ENCODE results near the gene SRD5A3. TPM values are rescaled to one million over a fixed set of nuclear protein-coding genes. Genes with fewer than 3 reads are reported as not detected.
A peak's percentile ranks its signal among the peaks of the same experiment; 100 is the strongest.

SRD5A3 gene
- total and polyA plus RNA-seq, 10 donors = 2.8 to 11.1 (median 5.9) TPM

- H3K4me3 ChIP-seq = no peak overlapping the region
Observed at GRCh38 chr4:55343887-55344286, 2.2 kb upstream of the SRD5A3 start.

GRCh38 chr4:55345054-55345453 is 988 bp upstream of the SRD5A3 start:
- no peak for DNase-seq
- no peaks in the 10 kb centered on the region for H3K27me3 ChIP-seq (replicated peaks in 1 of 7)
- no peaks in the 10 kb centered on the region for H3K9me3 ChIP-seq
- peaks cover 7 to 32% (median 17%) of the 10 kb centered on the region in 6 donors for H3K4me1 ChIP-seq
- no peak overlapping the region for H3K4me3 ChIP-seq
- H3K27ac ChIP-seq = no peak overlapping the region
- intact Hi-C loops (cut with DNase I; ENCODE audit: low total_unique reads) = loop anchor here (5.0 to 10.0 kb wide), 2 partner anchors 50 to 207 kb away; partner anchors contain the start of gene TMEM165
- WGBS, 5 donors = 92 to 98% (median 94%) methylated on average over 3 of the region's 3 CpGs
- H3K36me3 ChIP-seq = no peaks in the 10 kb centered on the region
- TF ChIP-seq CTCF (IDR thresholded peaks at IDR 0.05 in 8 of 11, conservative IDR thresholded peaks at IDR 0.05 in 3 of 11) = no peak
- no peak for TF ChIP-seq POLR2A (IDR thresholded peaks at IDR 0.05)
- TF ChIP-seq POLR2AphosphoS5 (IDR thresholded peaks at IDR 0.05) = no peak

More at GRCh38 chr4:55343887-55344286, 2.2 kb upstream of the SRD5A3 start:
- Histone ChIP-seq H3K27me3 (replicated peaks in 1 of 7) (no peaks in the 10 kb centered on the region), H3K4me1 (peaks cover 7 to 32% (median 17%) of the 10 kb centered on the region in 6 donors), H3K36me3 (no peaks in the 10 kb centered on the region), H3K9me3 (no peaks in the 10 kb centered on the region), H3K27ac (no peak overlapping the region)
- WGBS, 5 donors = 89 to 93% (median 90%) methylated on average over 7 of the region's 7 CpGs
- no peak for DNase-seq
- intact Hi-C loops (cut with DNase I; ENCODE audit: low total_unique reads) = loop anchor here (10.0 kb wide), 1 partner anchor 51 kb away; the partner anchor contains the start of gene TMEM165
- TF ChIP-seq POLR2A (IDR thresholded peaks at IDR 0.05) = no peak
- no peak for TF ChIP-seq CTCF (IDR thresholded peaks at IDR 0.05 in 8 of 11, conservative IDR thresholded peaks at IDR 0.05 in 3 of 11)
- no peak for TF ChIP-seq POLR2AphosphoS5 (IDR thresholded peaks at IDR 0.05)

- H3K27me3 ChIP-seq (replicated peaks in 1 of 7) = no peaks in the 10 kb centered on the region
- peak overlapping the region; percentile 66 to 77 (median 69) for H3K4me3 ChIP-seq
- no peak for TF ChIP-seq POLR2AphosphoS5 (IDR thresholded peaks at IDR 0.05)
- TF ChIP-seq POLR2A (IDR thresholded peaks at IDR 0.05) = no peak
- no peak for TF ChIP-seq CTCF (IDR thresholded peaks at IDR 0.05 in 8 of 11, conservative IDR thresholded peaks at IDR 0.05 in 3 of 11)
- peak; percentile 78 for DNase-seq
- H3K27ac ChIP-seq = peak overlapping the region; percentile 89 to 98 (median 94)
- H3K36me3 ChIP-seq = no peaks in the 10 kb centered on the region
- H3K4me1 ChIP-seq = peaks cover 7 to 32% (median 17%) of the 10 kb centered on the region in 6 donors
- WGBS, 5 donors = 36 to 55% (median 49%) methylated on average over 12 to 16 of the region's 16 CpGs
- intact Hi-C loops (cut with DNase I; ENCODE audit: low total_unique reads) = loop anchor here (5.0 to 10.0 kb wide), 2 partner anchors 48 to 205 kb away; partner anchors contain the start of gene TMEM165
- no peaks in the 10 kb centered on the region for H3K9me3 ChIP-seq
Observed at GRCh38 chr4:55346851-55347255, 811 bp downstream of the SRD5A3 start.

- WGBS, 5 donors = 88 to 98% (median 89%) methylated on average over 3 of the region's 3 CpGs
- intact Hi-C loops (cut with DNase I; ENCODE audit: low total_unique reads) = loop anchor here (5.0 to 10.0 kb wide), 2 partner anchors 47 to 205 kb away; partner anchors contain the start of gene TMEM165
Observed at GRCh38 chr4:55347610-55348228, 1.7 kb downstream of the SRD5A3 start.

More at GRCh38 chr4:55347610-55348228, 1.7 kb downstream of the SRD5A3 start:
- no peaks in the 10 kb centered on the region for H3K9me3 ChIP-seq
- H3K4me3 ChIP-seq = no peak overlapping the region
- H3K27me3 ChIP-seq (replicated peaks in 1 of 7) = no peaks in the 10 kb centered on the region
- TF ChIP-seq POLR2AphosphoS5 (IDR thresholded peaks at IDR 0.05) (no peak), CTCF (IDR thresholded peaks at IDR 0.05 in 8 of 11, conservative IDR thresholded peaks at IDR 0.05 in 3 of 11) (no peak), POLR2A (IDR thresholded peaks at IDR 0.05) (no peak)
- H3K27ac ChIP-seq = peak overlapping the region in 2 of 8 donors; percentile 92 to 98
- H3K36me3 ChIP-seq = no peaks in the 10 kb centered on the region
- DNase-seq = no peak
- H3K4me1 ChIP-seq = peaks cover 7 to 32% (median 17%) of the 10 kb centered on the region in 6 donors

Data from spleen (tissue), 11 donors.